Mesendoderm (in vitro differentiated cells): Measurements from ENCODE around the gene CHST12.

ENCODE experiments used
- DNase-seq: peaks from one replicate; pipeline ENCODE4 v3.0.0; 2013
- H2AK5ac ChIP-seq: 2 replicates; pipeline ENCODE4 v1.6.1; 2013; ENCODE audit warnings: low read length, inconsistent platforms
- H2BK120ac ChIP-seq: 2 replicates; pipeline ENCODE4 v1.6.1; 2013; ENCODE audit warnings: low read depth, mild to moderate bottlenecking, low read length, moderate library complexity, mixed read lengths
- H2BK15ac ChIP-seq: replicated peaks from 2 replicates; pipeline ENCODE4 v1.6.1; 2013; ENCODE audit warnings: low read depth, mild to moderate bottlenecking, moderate library complexity
- H2BK5ac ChIP-seq: 2 replicates; pipeline ENCODE4 v1.6.1; 2013; ENCODE audit warnings: low read length, inconsistent platforms
- H3K18ac ChIP-seq: 2 replicates; pipeline ENCODE4 v1.6.1; 2013; ENCODE audit warnings: mild to moderate bottlenecking, low read length, mixed read lengths
- H3K23ac ChIP-seq: one replicate; pipeline ENCODE4 v1.6.1; 2013; ENCODE audit warnings: low read length
- H3K27ac ChIP-seq: 2 replicates; pipeline ENCODE4 v1.5.1; 2013; ENCODE audit warnings: low read depth, mild to moderate bottlenecking, inconsistent platforms, low read length, moderate library complexity
- H3K27me3 ChIP-seq: 2 replicates; pipeline ENCODE4 v1.6.1; 2013; ENCODE audit warnings: low read length, control low read depth, mild to moderate bottlenecking, inconsistent platforms; ENCODE audit not compliant: insufficient read depth, poor library complexity
- H3K36me3 ChIP-seq: 2 replicates; pipeline ENCODE4 v1.6.1; 2013; ENCODE audit warnings: low read length, inconsistent platforms; ENCODE audit not compliant: control insufficient read depth, insufficient read depth
- H3K4ac ChIP-seq: one replicate; pipeline ENCODE4 v1.6.1; 2013; ENCODE audit warnings: low read depth, mild to moderate bottlenecking, low read length, moderate library complexity
- H3K4me1 ChIP-seq: 2 replicates; pipeline ENCODE4 v1.6.1; 2013; ENCODE audit warnings: low read depth, low read length, inconsistent platforms; ENCODE audit not compliant: control insufficient read depth
- H3K4me2 ChIP-seq: 2 replicates; pipeline ENCODE4 v1.6.1; 2013; ENCODE audit warnings: low read length
- H3K4me3 ChIP-seq: 2 replicates; pipeline ENCODE4 v1.5.1; 2013; ENCODE audit warnings: mild to moderate bottlenecking, low read length
- H3K56ac ChIP-seq: one replicate; pipeline ENCODE4 v1.6.1; 2013; ENCODE audit warnings: low read length
- H3K79me1 ChIP-seq: 2 replicates; pipeline ENCODE4 v1.6.1; 2013; ENCODE audit warnings: low read length, inconsistent platforms
- H3K79me2 ChIP-seq: 2 replicates; pipeline ENCODE4 v1.6.1; 2013; ENCODE audit warnings: mild to moderate bottlenecking, low read length; ENCODE audit not compliant: control insufficient read depth, insufficient read depth
- H3K9ac ChIP-seq: 2 replicates; pipeline ENCODE4 v1.6.1; 2013; ENCODE audit warnings: low read length, inconsistent platforms
- H4K5ac ChIP-seq: one replicate; pipeline ENCODE4 v1.6.1; 2013; ENCODE audit warnings: low read length
- H4K8ac ChIP-seq: one replicate; pipeline ENCODE4 v1.6.1; 2013; ENCODE audit warnings: low read depth, mild to moderate bottlenecking, control low read depth, low read length, moderate library complexity
- WGBS: extraction: QIAGEN DNeasy Blood & Tissue Kit; methylation state at CpG from one replicate; pipeline ENCODE4 v1.1.7; 2013; ENCODE audit warnings: low lambda C conversion rate, missing lambda C conversion rate; ENCODE audit not compliant: insufficient coverage; ENCODE audit errors: extremely low coverage; 5-methylcytosine and 5-hydroxymethylcytosine counted together

CHST12 gene

DNA sequence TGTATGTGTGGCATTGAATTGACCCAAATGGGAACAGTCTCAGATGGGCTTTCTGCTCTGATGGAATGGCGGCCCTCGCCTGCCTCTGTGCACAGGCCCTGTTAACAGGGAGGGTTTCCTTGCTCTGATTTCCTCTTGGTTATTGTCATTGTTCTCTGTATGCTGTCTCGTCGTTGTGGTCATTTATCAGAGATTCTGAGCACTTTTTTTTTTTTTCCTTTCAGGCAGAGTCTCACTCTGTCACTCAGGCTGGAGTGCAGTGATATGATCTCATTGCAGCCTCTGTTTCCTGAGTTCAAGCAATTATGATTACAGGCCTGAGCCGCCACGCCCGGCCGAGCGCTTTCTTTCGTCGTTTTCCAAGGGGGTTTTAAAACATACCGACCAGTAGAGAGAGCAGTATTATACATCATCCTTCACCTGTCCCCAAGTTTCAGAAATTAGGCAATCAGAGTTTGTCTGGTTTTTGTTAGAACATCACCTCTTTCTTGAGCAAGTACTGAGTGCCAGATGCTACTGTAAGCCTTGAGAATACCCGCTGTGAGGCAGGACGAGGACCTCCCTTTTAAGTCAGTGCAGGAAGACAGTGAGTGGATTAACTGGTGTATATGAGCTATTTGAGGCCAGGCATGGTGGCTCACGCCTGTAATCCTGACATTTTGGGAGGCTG lies 6.5 kb downstream of the CHST12 start:
- H3K4me3 ChIP-seq, result no peak overlapping the region
- H3K18ac ChIP-seq, result no peak overlapping the region
- H4K5ac ChIP-seq, result no peak overlapping the region
- H2BK15ac ChIP-seq, result no peak overlapping the region
- no peak overlapping the region for H3K4me2 ChIP-seq
- no peak overlapping the region for H2BK5ac ChIP-seq
- peaks cover 4% of the 10 kb centered on the region for H3K79me1 ChIP-seq
- DNase-seq, result no peak
- no peak overlapping the region for H3K27ac ChIP-seq
- no peak overlapping the region for H2AK5ac ChIP-seq
- H3K27me3 ChIP-seq, result no peaks in the 10 kb centered on the region
- no peak overlapping the region for H2BK120ac ChIP-seq
- H3K56ac ChIP-seq, result no peak overlapping the region
- no peak overlapping the region for H4K8ac ChIP-seq
- no peak overlapping the region for H3K4ac ChIP-seq
- no peak overlapping the region for H3K9ac ChIP-seq
- no peak overlapping the region for H3K23ac ChIP-seq
- no peaks in the 10 kb centered on the region for H3K36me3 ChIP-seq
- H3K4me1 ChIP-seq, result no peaks in the 10 kb centered on the region
- H3K79me2 ChIP-seq, result peaks cover under 1% of the 10 kb centered on the region
- no CpG with 5 or more reads among the region's 15 CpGs for WGBS

DNA sequence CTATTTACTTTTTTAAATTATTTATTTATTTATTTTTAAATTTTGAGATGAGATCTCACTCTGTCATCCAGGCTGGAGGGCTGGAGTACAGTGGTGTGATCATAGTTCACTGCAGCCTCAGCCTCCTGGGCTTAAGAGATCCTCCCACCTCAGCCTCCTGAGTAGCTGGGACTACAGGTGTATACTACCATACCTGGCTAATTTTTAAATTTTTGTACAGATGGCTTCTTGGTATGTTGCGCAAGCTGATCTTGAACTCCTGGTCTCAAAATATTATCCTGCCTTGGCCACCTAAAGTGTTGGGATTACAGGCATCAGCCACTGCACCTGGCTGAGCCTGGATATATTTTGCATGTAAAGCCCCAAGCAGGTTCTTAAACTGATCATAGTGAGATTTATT lies 7.6 kb downstream of the CHST12 start:
- Histone ChIP-seq H2BK5ac (no peak overlapping the region), H2AK5ac (no peak overlapping the region), H3K18ac (no peak overlapping the region), H3K9ac (no peak overlapping the region), H3K79me1 (no peaks in the 10 kb centered on the region), H3K36me3 (no peaks in the 10 kb centered on the region), H3K4me1 (no peaks in the 10 kb centered on the region), H3K27ac (no peak overlapping the region), H2BK120ac (no peak overlapping the region), H3K4ac (no peak overlapping the region), H3K56ac (no peak overlapping the region), H3K4me3 (no peak overlapping the region), H3K23ac (no peak overlapping the region), H4K5ac (no peak overlapping the region), H3K4me2 (no peak overlapping the region), H3K79me2 (no peaks in the 10 kb centered on the region), H4K8ac (no peak overlapping the region), H3K27me3 (no peaks in the 10 kb centered on the region), H2BK15ac (no peak overlapping the region)
- DNase-seq, result no peak
- no CpG with 5 or more reads among the region's 1 CpG for WGBS

DNA sequence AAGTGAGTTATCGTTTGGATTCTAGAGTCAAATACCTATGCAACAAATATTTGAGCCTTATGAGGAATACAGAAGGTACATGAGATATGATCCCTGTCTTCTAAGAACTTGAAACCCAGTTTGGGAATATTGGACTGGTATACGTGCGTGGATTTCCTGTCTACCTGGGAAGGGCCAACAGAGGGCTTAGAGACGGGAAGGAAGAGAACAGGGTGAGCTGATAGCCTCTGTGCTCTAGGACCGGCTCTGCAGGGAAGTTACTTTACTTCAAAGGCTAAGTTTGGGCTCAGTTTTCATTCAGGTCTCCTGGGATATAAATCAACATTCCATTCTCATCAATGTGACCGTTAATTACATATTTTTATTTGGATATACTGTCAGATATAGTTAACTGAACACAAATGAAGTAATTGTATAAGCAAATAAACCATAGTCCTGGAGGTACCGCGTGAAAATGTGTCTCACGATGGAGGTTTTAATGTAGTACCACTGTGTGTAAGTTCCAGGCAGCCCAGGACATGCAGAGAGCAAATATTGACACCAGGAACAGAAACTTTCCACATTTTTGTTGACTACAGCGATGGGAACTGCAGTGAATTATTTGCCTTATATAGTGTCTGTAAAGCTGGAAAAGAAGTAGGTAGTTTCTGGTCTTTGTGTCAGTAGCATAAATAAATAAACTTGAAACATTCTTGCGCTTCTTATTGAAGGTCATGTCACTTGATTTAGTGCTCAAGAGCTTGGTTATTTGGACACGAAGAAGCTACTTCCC lies 8.6 kb downstream of the CHST12 start:
- Histone ChIP-seq H3K4me3 (no peak overlapping the region), H3K36me3 (no peaks in the 10 kb centered on the region), H3K79me1 (no peaks in the 10 kb centered on the region), H3K23ac (no peak overlapping the region), H3K9ac (no peak overlapping the region), H4K8ac (no peak overlapping the region), H3K79me2 (no peaks in the 10 kb centered on the region), H3K27ac (no peak overlapping the region), H2AK5ac (no peak overlapping the region), H2BK5ac (no peak overlapping the region), H4K5ac (no peak overlapping the region), H3K4me2 (no peak overlapping the region), H3K18ac (no peak overlapping the region), H3K56ac (no peak overlapping the region), H2BK120ac (no peak overlapping the region), H3K27me3 (no peaks in the 10 kb centered on the region), H3K4ac (no peak overlapping the region), H2BK15ac (no peak overlapping the region), H3K4me1 (no peaks in the 10 kb centered on the region)
- no peak for DNase-seq
- WGBS, result no CpG with 5 or more reads among the region's 12 CpGs

DNA sequence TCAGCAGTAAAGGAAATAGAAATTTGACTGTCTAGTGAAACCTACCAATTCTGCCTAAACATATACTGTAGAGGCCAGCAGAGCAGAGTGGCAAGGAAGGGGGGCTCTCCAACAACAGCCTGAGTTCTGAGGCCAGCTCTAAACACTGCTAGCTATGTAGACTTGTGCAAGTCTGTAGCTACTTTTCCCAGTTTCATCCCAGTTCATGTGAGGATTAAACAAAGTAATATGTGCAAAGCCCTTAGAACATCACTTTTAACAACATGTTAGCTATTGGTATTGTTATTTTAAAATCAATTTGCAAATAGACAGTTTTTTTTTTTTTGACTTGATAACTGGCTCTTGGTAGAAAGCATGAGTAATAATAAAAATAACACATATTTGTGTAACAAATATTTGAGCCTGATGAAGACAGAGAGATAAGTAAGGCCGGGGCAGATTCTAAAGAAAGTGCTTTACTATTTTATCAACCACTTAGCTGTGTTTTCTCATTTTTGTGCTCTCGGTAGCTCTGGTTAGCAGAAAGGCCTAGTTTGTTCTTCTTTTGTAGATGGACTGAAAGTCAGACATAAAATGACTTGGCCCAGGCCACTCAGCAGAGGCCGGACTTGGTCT lies 9.3 kb downstream of the CHST12 start:
- Histone ChIP-seq H3K27ac (no peak overlapping the region), H2BK15ac (no peak overlapping the region), H3K27me3 (no peaks in the 10 kb centered on the region), H3K4me3 (no peak overlapping the region), H4K8ac (no peak overlapping the region), H2BK5ac (no peak overlapping the region), H3K4me2 (no peak overlapping the region), H3K18ac (no peak overlapping the region), H3K23ac (no peak overlapping the region), H3K9ac (no peak overlapping the region), H3K4me1 (no peaks in the 10 kb centered on the region), H2AK5ac (no peak overlapping the region), H2BK120ac (no peak overlapping the region), H3K4ac (no peak overlapping the region), H4K5ac (no peak overlapping the region), H3K79me2 (no peaks in the 10 kb centered on the region), H3K56ac (no peak overlapping the region), H3K79me1 (peaks cover 2% of the 10 kb centered on the region), H3K36me3 (no peaks in the 10 kb centered on the region)
- no peak for DNase-seq
- no CpG with 5 or more reads among the region's 3 CpGs for WGBS

DNA sequence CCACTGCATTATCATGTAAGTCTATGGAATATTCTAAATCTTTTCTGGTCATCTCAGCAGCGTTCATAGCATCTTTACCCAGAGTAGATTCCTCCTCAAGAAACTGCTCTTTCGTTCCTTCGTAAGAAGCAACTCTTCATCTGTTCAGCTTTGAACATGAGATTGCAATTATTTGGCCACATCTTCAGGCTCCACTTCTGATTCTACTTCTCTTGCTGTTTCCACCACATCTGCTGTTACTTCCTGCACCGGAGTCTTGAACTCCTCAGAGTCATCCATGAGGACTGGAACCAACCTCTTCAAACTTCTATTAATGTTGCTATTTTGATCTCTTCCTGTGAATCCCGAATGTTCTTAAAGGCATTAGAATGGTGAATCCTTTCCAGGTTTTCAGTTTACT lies 12.7 kb downstream of the CHST12 start:
- Histone ChIP-seq H2BK5ac (no peak overlapping the region), H2BK120ac (no peak overlapping the region), H3K4me3 (no peak overlapping the region), H3K27me3 (no peaks in the 10 kb centered on the region), H3K4me2 (no peak overlapping the region), H4K8ac (no peak overlapping the region), H2AK5ac (no peak overlapping the region), H2BK15ac (no peak overlapping the region), H3K9ac (no peak overlapping the region), H3K27ac (no peak overlapping the region), H3K36me3 (no peaks in the 10 kb centered on the region), H3K79me1 (peaks cover 2% of the 10 kb centered on the region), H3K79me2 (no peaks in the 10 kb centered on the region), H4K5ac (no peak overlapping the region), H3K18ac (no peak overlapping the region), H3K4me1 (no peaks in the 10 kb centered on the region), H3K4ac (no peak overlapping the region), H3K23ac (no peak overlapping the region), H3K56ac (no peak overlapping the region)
- DNase-seq, result no peak
- no CpG with 5 or more reads among the region's 5 CpGs for WGBS
